Erythroblast (primary cell): ENCODE results near the gene CA6.
"Not testable (repeated sequence)": the region's sequence is repeated elsewhere in the genome, so short reads cannot be mapped to it uniquely, and the experiment has no call there.

Experiments used
- GATA1 ChIP-seq: IDR thresholded peaks from 2 replicates; pipeline ENCODE4 v1.6.1; 2011; ENCODE audit warnings: low read depth, mild to moderate bottlenecking, control low read depth, low read length, moderate library complexity
- POLR2A ChIP-seq: IDR thresholded peaks from 2 replicates; pipeline ENCODE4 v1.6.1; 2011; ENCODE audit warnings: mild to moderate bottlenecking, low read length

DNA sequence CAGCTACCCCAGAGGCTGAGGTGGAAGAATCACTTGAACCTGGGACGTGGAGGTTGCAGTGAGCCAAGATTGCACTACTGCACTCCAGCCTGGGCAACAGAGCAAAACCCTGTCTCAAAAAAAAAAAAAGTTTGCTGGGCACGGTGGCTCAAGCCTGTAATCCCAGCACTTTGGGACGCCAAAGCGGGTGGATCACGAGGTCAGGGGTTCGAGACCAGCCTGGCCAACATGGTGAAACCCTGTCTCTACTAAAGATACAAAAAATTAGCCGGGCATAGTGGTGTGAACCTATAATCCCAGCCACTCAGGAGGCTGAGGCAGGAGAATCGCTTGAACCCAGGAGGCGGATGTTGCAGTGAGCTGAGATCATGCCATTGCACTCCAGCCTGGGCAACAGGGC, 23.2 kb downstream of the CA6 start:
- not testable (repeated sequence) for TF ChIP-seq POLR2A, GATA1
